Measurements from ENCODE around the gene FCMR.

Gene FCMR

DNA sequence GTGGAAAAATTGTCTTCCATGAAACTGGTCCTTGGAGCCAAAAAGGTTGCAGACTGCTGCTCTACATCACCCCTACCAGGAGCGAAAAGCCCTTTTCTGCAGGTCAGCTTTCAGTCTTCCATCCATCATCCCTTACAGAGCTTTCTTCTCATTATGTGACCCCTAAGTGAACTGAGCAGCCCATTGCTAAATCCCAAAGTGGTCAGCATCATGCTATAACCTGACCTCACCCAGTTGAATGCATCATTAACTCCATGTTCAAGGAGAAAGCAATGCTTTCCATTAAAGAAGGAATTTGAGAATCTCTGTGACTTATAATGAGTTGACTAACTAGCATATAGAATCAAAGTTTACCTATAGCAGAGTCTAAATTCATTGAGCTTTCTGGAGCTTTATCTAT is 34.9 kb downstream of the FCMR start:
- intact Hi-C loops (cut with DNase I; ENCODE audit: low total_unique reads): no loop called here
- Histone ChIP-seq H3K27ac (no peak overlapping the region), H3K27me3 (peaks cover 0 to 20% of the 10 kb centered on the region in 2 donors), H3K4me3 (no peak overlapping the region), H3K4me1 (no peaks in the 10 kb centered on the region), H3K9me3 (no peaks in the 10 kb centered on the region), H3K36me3 (no peaks in the 10 kb centered on the region)
- TF ChIP-seq CTCF (IDR thresholded peaks at IDR 0.05): no peak
- DNase-seq: no peak

DNA sequence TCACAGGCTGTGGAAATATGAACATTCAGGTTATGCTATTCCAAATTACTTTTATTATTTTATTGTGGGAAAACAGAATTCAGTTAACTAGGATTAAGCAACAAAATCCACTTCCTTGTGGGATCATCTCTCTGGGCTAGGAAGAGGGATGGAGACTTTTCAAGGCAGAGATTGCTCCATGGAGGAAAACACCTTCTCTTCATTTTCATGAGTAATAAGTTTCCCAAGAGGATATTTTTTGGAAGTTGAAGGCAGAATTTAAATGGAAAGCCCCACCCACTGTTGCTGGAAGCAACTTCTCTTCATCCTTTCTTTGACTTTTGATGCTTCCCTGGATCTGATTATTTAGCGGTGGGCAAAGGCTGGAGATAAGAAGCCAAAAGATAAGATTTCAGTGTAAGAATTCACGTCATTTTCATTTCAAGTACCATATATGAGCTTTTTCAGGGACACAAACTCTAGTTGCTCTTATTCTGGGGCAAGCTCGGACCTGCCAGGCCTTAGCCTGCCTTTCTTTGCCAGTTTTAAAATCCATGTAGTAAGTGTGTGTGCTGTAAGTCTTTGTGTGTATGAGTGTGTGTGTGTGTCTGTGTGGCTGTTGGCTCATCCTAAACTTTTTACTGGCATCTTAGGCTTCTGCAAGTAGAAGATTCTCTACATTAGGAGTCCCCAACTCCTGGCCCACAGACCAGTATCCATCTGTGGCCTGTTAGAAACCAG is 36.2 kb downstream of the FCMR start:
- H3K27me3 ChIP-seq: peaks cover 0 to 12% of the 10 kb centered on the region in 2 donors
- no peaks in the 10 kb centered on the region for H3K4me1 ChIP-seq
- H3K9me3 ChIP-seq: peaks cover 0 to under 1% (median 0%) of the 10 kb centered on the region in 3 donors
- intact Hi-C loops (cut with DNase I; ENCODE audit: low total_unique reads): no loop called here
- DNase-seq: no peak
- H3K27ac ChIP-seq: no peak overlapping the region
- H3K4me3 ChIP-seq: no peak overlapping the region
- no peak for TF ChIP-seq CTCF (IDR thresholded peaks at IDR 0.05)
- no peaks in the 10 kb centered on the region for H3K36me3 ChIP-seq

GRCh38 chr1:206883876-206884275 is 37.9 kb downstream of the FCMR start:
- H3K27me3 ChIP-seq: peaks cover 0 to 9% of the 10 kb centered on the region in 2 donors
- H3K4me3 ChIP-seq: no peak overlapping the region
- H3K36me3 ChIP-seq: no peaks in the 10 kb centered on the region
- DNase-seq: no peak
- no peaks in the 10 kb centered on the region for H3K4me1 ChIP-seq
- peaks cover 0 to 10% (median under 1%) of the 10 kb centered on the region in 3 donors for H3K9me3 ChIP-seq
- H3K27ac ChIP-seq: no peak overlapping the region
- no peak for TF ChIP-seq CTCF (IDR thresholded peaks at IDR 0.05)
- intact Hi-C loops (cut with DNase I; ENCODE audit: low total_unique reads): no loop called here

- Histone ChIP-seq H3K27me3 (peaks cover 0 to 9% of the 10 kb centered on the region in 2 donors), H3K4me3 (no peak overlapping the region), H3K4me1 (no peaks in the 10 kb centered on the region), H3K9me3 (peaks cover 0 to 16% (median 7%) of the 10 kb centered on the region in 3 donors), H3K36me3 (no peaks in the 10 kb centered on the region), H3K27ac (no peak overlapping the region)
- intact Hi-C loops (cut with DNase I; ENCODE audit: low total_unique reads): no loop called here
- no peak for DNase-seq
- no peak for TF ChIP-seq CTCF (IDR thresholded peaks at IDR 0.05)
Measured at GRCh38 chr1:206883160-206883559, 38.6 kb downstream of the FCMR start.

DNA sequence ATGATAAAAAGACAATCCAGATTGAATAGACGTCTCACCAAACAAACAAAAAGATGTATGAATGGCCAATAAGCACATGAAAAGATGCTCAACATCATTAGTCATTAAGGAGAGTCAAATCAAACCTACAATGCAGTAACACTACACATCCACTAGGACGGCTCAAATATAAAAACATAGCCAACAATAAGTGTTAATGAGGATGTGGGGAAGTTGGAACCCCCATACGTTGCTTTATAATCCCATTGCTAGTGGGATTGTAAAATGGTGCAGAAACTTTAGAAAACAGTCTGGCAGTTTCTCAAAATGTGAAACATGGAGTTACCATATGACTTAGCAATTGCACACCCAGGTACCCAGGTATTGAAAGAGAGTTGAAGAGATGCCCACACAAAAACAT is 39.2 kb downstream of the FCMR start:
- H3K27ac ChIP-seq: no peak overlapping the region
- no peak overlapping the region for H3K4me3 ChIP-seq
- peaks cover 0 to 22% (median 8%) of the 10 kb centered on the region in 3 donors for H3K9me3 ChIP-seq
- peaks cover 0 to 9% of the 10 kb centered on the region in 2 donors for H3K27me3 ChIP-seq
- TF ChIP-seq CTCF (IDR thresholded peaks at IDR 0.05): no peak
- no peak for DNase-seq
- H3K4me1 ChIP-seq: no peaks in the 10 kb centered on the region
- intact Hi-C loops (cut with DNase I; ENCODE audit: low total_unique reads): no loop called here
- H3K36me3 ChIP-seq: no peaks in the 10 kb centered on the region

Measured in tibial artery (tissue), 4 donors.